ENCODE data around the gene MAP2K3. TPM values are rescaled to one million over a fixed set of nuclear protein-coding genes. Genes with fewer than 3 reads are reported as not detected.

MAP2K3 gene
- total RNA-seq, 2 experiments from 2014 or later = 27.8 to 71.5 TPM

DNA sequence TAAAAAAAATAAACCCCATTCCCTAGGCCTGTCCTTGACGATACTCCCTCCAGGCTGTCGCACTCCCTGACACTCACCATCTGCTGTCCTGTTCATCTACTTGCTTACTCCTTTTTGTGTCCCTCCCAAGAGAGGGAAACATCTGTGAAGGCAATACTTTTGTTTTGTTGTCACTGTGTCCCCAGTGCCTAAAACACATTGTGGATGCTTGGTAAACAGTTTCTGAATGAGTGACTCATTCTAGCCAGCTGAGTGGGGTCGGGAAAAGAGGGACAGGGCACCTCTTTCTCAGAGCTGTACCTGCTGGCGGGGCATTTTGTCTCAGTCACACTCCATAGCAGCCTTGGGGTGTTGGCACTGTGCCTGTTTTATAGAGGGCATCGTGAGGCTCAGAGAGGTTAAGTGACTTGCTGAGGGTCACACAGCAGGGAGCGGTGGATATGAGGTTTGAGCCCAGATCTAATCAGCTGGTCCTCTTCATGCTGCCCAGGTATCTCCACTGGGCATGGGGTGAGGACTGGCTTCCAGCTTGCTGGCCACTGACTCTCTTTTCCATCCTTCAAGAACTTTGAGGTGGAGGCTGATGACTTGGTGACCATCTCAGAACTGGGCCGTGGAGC, 15.6 kb downstream of the MAP2K3 start:
- H2AFZ ChIP-seq (ENCODE audit: low read length) = no peak overlapping the region
- H3K36me3 ChIP-seq (ENCODE audit: insufficient read depth, low read length) = peaks cover 33% of the 10 kb centered on the region; the same call in 1 of the 2 replicates
- no peaks in the 10 kb centered on the region for H4K20me1 ChIP-seq (ENCODE audit: insufficient read depth, low read length)
- H3K9me3 ChIP-seq (ENCODE audit: low read length) = no peaks in the 10 kb centered on the region
- intact Hi-C loops (cut with micrococcal nuclease; ENCODE audit: unreplicated experiment) = no loop called here
- ChIA-PET POLR2A (interaction anchor here (1.6 kb wide), 1 partner anchor 14 kb away, joined by 8 read pairs; no protein-coding TSS in a partner anchor), CTCF (ENCODE audit: unreplicated experiment) (no interaction called here)
- H3K27ac ChIP-seq (ENCODE audit: low read depth, low read length, poor library complexity, severe bottlenecking) = no peak overlapping the region
- no peaks in the 10 kb centered on the region for H3K4me1 ChIP-seq (ENCODE audit: insufficient read depth, low read length, poor library complexity, severe bottlenecking)
- BruUV-seq (replicated peaks) = no TSS peak
- TF ChIP-seq, protein P1, sequence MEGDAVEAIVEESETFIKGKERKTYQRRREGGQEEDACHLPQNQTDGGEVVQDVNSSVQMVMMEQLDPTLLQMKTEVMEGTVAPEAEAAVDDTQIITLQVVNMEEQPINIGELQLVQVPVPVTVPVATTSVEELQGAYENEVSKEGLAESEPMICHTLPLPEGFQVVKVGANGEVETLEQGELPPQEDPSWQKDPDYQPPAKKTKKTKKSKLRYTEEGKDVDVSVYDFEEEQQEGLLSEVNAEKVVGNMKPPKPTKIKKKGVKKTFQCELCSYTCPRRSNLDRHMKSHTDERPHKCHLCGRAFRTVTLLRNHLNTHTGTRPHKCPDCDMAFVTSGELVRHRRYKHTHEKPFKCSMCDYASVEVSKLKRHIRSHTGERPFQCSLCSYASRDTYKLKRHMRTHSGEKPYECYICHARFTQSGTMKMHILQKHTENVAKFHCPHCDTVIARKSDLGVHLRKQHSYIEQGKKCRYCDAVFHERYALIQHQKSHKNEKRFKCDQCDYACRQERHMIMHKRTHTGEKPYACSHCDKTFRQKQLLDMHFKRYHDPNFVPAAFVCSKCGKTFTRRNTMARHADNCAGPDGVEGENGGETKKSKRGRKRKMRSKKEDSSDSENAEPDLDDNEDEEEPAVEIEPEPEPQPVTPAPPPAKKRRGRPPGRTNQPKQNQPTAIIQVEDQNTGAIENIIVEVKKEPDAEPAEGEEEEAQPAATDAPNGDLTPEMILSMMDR (conservative IDR thresholded peaks at IDR 0.05; ENCODE audit: low read length) = no peak
- no peak for TF ChIP-seq EZH2phosphoT487 (IDR thresholded peaks at IDR 0.05; ENCODE audit: borderline replicate concordance, low read depth, low read length)
- no peaks in the 10 kb centered on the region for H3K79me2 ChIP-seq (ENCODE audit: insufficient read depth, low read depth, low read length)
- no peaks in the 10 kb centered on the region for H3K9me2 ChIP-seq (ENCODE audit: insufficient read depth, low read length)
- DNase-seq (ENCODE audit: low spot score) = no peak
- H3K4me3 ChIP-seq (ENCODE audit: low read depth, low read length, poor library complexity, severe bottlenecking) = no peak overlapping the region
- no peak overlapping the region for H3K4me2 ChIP-seq (ENCODE audit: low read length)

- H3K4me3 ChIP-seq (ENCODE audit: low read depth, low read length, poor library complexity, severe bottlenecking) = no peak overlapping the region
- TF ChIP-seq, protein P1 (conservative IDR thresholded peaks at IDR 0.05; ENCODE audit: low read length) = no peak
- TF ChIP-seq EZH2phosphoT487 (IDR thresholded peaks at IDR 0.05; ENCODE audit: borderline replicate concordance, low read depth, low read length) = no peak
- no peak overlapping the region for H2AFZ ChIP-seq (ENCODE audit: low read length)
- H3K27ac ChIP-seq (ENCODE audit: low read depth, low read length, poor library complexity, severe bottlenecking) = no peak overlapping the region
- H3K36me3 ChIP-seq (ENCODE audit: insufficient read depth, low read length) = peaks cover 33% of the 10 kb centered on the region; the same call in 1 of the 2 replicates
- H3K9me2 ChIP-seq (ENCODE audit: insufficient read depth, low read length) = no peaks in the 10 kb centered on the region
- ChIA-PET CTCF (ENCODE audit: unreplicated experiment) (no interaction called here), POLR2A (no interaction called here)
- no TSS peak for BruUV-seq (replicated peaks)
- no peak overlapping the region for H3K4me2 ChIP-seq (ENCODE audit: low read length)
- DNase-seq (ENCODE audit: low spot score) = no peak
- no peaks in the 10 kb centered on the region for H3K79me2 ChIP-seq (ENCODE audit: insufficient read depth, low read depth, low read length)
- intact Hi-C loops (cut with micrococcal nuclease; ENCODE audit: unreplicated experiment) = no loop called here
- H3K9me3 ChIP-seq (ENCODE audit: low read length) = no peaks in the 10 kb centered on the region
- no peaks in the 10 kb centered on the region for H3K4me1 ChIP-seq (ENCODE audit: insufficient read depth, low read length, poor library complexity, severe bottlenecking)
- H4K20me1 ChIP-seq (ENCODE audit: insufficient read depth, low read length) = no peaks in the 10 kb centered on the region
Measured at GRCh38 chr17:21300601-21301571, 16.4 kb downstream of the MAP2K3 start.
